PFSK-1 (cell line): ENCODE results near the gene CDH15.

Experiments
- FOXP2 ChIP-seq: optimal IDR thresholded peaks from 2 replicates; pipeline ENCODE3; 2011; ENCODE audit warnings: borderline replicate concordance, control low read depth, inconsistent platforms; ENCODE audit not compliant: insufficient read depth; ENCODE audit errors: extremely low read length, extremely low read depth
- POLR2AphosphoS5 ChIP-seq: IDR thresholded peaks from 2 replicates; pipeline ENCODE4 v1.6.1; 2012; ENCODE audit warnings: low read depth, mild to moderate bottlenecking, control low read depth, low read length, moderate library complexity
- SIN3A ChIP-seq: IDR thresholded peaks from 2 replicates; pipeline ENCODE4 v1.6.1; 2012; ENCODE audit warnings: mild to moderate bottlenecking, low read length, moderate library complexity, borderline replicate concordance; ENCODE audit not compliant: insufficient read depth
- TAF1 ChIP-seq: IDR thresholded peaks from 2 replicates; pipeline ENCODE4 v1.6.1; 2012; ENCODE audit warnings: low read length, control low read depth, borderline replicate concordance; ENCODE audit not compliant: insufficient read depth
- TF ChIP-seq, protein P1 (sequence below), 2 experiments: IDR thresholded peaks; 2 replicates each; pipeline versions ENCODE4 v1.6.1 to v1.8.0; 2011 to 2012; ENCODE audit warnings: low read depth in 2 of 2, low read length in 2 of 2, control low read depth in 1 of 2, inconsistent platforms in 1 of 2, mild to moderate bottlenecking in 1 of 2, moderate library complexity in 1 of 2; ENCODE audit not compliant: insufficient read depth in 1 of 2

Gene CDH15

DNA sequence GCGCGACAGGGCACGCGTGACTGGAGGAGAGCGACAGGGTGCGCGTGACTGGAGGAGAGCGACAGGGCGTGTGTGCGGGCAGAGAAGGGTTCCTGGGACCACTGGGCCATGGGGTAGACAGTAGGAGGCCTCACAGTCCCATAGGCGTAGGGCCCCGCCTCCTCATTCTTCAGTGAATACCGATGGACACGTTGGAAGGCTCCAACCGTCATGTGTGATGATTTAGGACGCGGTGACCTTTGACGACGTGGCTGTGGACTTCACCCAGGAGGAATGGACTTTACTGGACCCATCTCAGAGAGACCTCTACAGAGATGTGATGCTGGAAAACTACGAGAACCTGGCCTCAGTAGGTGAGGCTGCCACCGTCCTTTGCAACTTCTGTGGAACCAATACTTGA lies 51.4 kb downstream of the CDH15 start:
- TF ChIP-seq SIN3A (no peak), POLR2AphosphoS5 (no peak), FOXP2 (no peak)
- TF ChIP-seq, protein P1, sequence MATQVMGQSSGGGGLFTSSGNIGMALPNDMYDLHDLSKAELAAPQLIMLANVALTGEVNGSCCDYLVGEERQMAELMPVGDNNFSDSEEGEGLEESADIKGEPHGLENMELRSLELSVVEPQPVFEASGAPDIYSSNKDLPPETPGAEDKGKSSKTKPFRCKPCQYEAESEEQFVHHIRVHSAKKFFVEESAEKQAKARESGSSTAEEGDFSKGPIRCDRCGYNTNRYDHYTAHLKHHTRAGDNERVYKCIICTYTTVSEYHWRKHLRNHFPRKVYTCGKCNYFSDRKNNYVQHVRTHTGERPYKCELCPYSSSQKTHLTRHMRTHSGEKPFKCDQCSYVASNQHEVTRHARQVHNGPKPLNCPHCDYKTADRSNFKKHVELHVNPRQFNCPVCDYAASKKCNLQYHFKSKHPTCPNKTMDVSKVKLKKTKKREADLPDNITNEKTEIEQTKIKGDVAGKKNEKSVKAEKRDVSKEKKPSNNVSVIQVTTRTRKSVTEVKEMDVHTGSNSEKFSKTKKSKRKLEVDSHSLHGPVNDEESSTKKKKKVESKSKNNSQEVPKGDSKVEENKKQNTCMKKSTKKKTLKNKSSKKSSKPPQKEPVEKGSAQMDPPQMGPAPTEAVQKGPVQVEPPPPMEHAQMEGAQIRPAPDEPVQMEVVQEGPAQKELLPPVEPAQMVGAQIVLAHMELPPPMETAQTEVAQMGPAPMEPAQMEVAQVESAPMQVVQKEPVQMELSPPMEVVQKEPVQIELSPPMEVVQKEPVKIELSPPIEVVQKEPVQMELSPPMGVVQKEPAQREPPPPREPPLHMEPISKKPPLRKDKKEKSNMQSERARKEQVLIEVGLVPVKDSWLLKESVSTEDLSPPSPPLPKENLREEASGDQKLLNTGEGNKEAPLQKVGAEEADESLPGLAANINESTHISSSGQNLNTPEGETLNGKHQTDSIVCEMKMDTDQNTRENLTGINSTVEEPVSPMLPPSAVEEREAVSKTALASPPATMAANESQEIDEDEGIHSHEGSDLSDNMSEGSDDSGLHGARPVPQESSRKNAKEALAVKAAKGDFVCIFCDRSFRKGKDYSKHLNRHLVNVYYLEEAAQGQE (IDR thresholded peaks at IDR 0.05; ENCODE audit: insufficient read depth in 1 of 2, low read depth in 2 of 2, low read length in 2 of 2), result no peak

DNA sequence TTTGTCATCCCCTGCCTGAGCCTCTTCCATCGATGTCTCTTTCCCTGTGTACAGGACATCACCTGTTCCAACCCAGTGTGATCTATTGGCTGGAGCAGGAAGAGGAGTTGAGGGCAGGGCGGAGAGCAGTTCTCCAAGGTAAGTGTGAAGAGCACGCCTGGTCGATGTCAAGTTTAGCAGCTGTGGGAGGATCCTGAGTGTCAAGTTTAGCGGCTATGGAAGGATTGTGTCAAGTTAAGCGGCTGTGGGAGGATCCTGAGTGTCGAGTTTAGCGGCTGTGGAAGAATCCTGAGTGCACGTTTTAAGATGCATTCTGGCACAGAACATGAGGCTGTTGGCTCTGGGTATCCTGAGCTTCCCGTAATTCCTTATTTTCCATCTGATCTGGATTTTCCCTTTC lies 53.1 kb downstream of the CDH15 start:
- no peak for TF ChIP-seq FOXP2
- no peak for TF ChIP-seq POLR2AphosphoS5
- TF ChIP-seq TAF1, result no peak
- TF ChIP-seq SIN3A, result no peak
- TF ChIP-seq, protein P1 (IDR thresholded peaks at IDR 0.05; ENCODE audit: insufficient read depth in 1 of 2, low read depth in 2 of 2, low read length in 2 of 2), result no peak

DNA sequence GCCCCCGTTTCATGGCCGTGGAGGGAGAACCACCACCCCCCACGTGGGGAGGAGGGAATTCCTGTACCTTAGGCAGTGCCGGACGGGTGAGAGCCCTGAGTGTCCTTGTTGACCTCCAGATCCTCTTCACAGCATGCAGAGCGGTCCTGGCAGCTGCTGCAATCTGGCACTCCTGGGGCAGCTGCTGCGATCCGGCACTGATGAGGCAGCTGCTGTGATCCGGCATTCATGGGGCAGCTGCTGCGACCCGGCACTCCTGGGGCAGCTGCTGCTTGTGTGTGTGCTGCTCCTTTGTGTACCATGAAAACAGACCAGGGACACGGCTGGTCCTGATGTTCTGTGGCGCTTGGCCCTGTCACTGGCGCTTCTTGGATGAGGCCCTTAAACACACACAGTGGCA lies 58.7 kb downstream of the CDH15 start:
- no peak for TF ChIP-seq FOXP2
- TF ChIP-seq, protein P1 (IDR thresholded peaks at IDR 0.05; ENCODE audit: insufficient read depth in 1 of 2, low read depth in 2 of 2, low read length in 2 of 2), result no peak
- TF ChIP-seq TAF1, result no peak
- TF ChIP-seq SIN3A, result no peak
- no peak for TF ChIP-seq POLR2AphosphoS5

DNA sequence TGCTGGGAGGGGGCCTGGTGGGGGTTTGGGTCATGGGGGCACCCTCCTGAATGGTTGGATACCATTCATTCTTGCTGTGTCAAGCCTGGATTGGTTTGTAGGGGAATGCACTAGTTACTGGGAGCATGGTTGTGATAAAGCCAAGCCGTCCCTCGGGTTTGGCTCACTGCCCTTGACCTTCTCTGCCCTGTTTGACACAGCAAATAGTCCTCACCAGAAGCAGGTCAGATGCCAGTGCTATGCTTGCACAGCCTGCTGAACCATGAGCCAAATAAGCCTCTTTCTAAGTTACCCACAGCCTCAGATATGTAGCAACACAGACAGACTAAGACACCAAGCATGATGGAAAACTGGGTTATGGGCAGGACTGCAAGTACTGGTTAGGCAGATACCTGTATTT lies 60.6 kb downstream of the CDH15 start:
- TF ChIP-seq, protein P1 (IDR thresholded peaks at IDR 0.05; ENCODE audit: insufficient read depth in 1 of 2, low read depth in 2 of 2, low read length in 2 of 2), result no peak
- TF ChIP-seq POLR2AphosphoS5 (no peak), TAF1 (no peak), SIN3A (no peak), FOXP2 (no peak)
